ENCODE results near the gene CAST. TPM values are rescaled to one million over a fixed set of nuclear protein-coding genes. Genes with fewer than 3 reads are reported as not detected.

CAST gene
- total RNA-seq, 1 experiment from 2014 or later, result 52.3 TPM

DNA sequence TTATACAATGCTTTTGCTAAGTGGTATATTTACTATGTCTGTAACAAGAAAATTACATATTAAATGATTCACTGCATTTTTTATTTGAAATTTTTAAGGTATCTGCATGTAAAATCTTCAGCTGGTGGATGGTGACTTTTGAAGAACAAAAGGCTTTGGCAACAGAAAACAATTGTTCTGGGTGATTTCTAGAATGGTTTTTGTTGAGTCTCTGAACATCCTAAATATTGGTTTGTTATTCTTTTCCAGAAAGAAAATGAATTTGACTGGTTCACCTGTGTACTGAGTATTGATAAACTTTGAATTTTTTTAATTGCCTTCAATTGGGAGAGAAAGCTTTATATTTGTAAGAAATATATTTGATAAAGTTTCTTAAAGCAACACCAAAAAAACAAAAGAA is 110.4 kb downstream of the CAST start:
- Mint-ChIP-seq H3K4me3 (no peak overlapping the region), H3K9me3 (no peaks in the 10 kb centered on the region), H3K4me1 (peaks cover 4 to 8% of the 10 kb centered on the region in 2 experiments; a peak in 3 of 4 replicates), H3K36me3 (ENCODE audit: insufficient read depth in 1 of 3, low read depth in 3 of 3) (peaks cover 0 to 19% (median 9%) of the 10 kb centered on the region in 3 experiments; a peak in 5 of 7 replicates), H3K27me3 (ENCODE audit: low read depth) (no peaks in the 10 kb centered on the region), H3K27ac (no peak overlapping the region)
- H3K9me3 ChIP-seq (ENCODE audit: control insufficient read depth, low read depth, low read length), result no peaks in the 10 kb centered on the region
- no peak overlapping the region for H4K8ac ChIP-seq (replicated peaks; ENCODE audit: insufficient read length, low read depth, low read length)
- H3K14ac ChIP-seq (ENCODE audit: insufficient read depth, low read length), result no peak overlapping the region
- no peak overlapping the region for H2BK20ac ChIP-seq (ENCODE audit: low read depth, low read length, poor library complexity, severe bottlenecking)
- H2BK15ac ChIP-seq (ENCODE audit: low read depth, low read length), result no peak overlapping the region
- no peak overlapping the region for H2AK5ac ChIP-seq (ENCODE audit: insufficient read length, low read length)
- no peak overlapping the region for H2BK12ac ChIP-seq (ENCODE audit: insufficient read length, low read depth, low read length)
- TF ChIP-seq, protein P1, sequence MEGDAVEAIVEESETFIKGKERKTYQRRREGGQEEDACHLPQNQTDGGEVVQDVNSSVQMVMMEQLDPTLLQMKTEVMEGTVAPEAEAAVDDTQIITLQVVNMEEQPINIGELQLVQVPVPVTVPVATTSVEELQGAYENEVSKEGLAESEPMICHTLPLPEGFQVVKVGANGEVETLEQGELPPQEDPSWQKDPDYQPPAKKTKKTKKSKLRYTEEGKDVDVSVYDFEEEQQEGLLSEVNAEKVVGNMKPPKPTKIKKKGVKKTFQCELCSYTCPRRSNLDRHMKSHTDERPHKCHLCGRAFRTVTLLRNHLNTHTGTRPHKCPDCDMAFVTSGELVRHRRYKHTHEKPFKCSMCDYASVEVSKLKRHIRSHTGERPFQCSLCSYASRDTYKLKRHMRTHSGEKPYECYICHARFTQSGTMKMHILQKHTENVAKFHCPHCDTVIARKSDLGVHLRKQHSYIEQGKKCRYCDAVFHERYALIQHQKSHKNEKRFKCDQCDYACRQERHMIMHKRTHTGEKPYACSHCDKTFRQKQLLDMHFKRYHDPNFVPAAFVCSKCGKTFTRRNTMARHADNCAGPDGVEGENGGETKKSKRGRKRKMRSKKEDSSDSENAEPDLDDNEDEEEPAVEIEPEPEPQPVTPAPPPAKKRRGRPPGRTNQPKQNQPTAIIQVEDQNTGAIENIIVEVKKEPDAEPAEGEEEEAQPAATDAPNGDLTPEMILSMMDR (conservative IDR thresholded peaks at IDR 0.05), result no peak
- H3K23ac ChIP-seq (ENCODE audit: insufficient read length, low read depth, low read length), result no peak overlapping the region
- H3K4ac ChIP-seq (ENCODE audit: low read depth, low read length), result no peak overlapping the region
- no peak overlapping the region for H3K18ac ChIP-seq (ENCODE audit: insufficient read length, low read depth, low read length)
- no peak for DNase-seq
- H3K4me1 ChIP-seq (ENCODE audit: insufficient read depth, low read length), result peaks cover 3% of the 10 kb centered on the region; the same call in 1 of the 2 replicates
- H3K27ac ChIP-seq (ENCODE audit: insufficient read length, low read depth, low read length), result no peak overlapping the region
- H3K79me2 ChIP-seq (ENCODE audit: insufficient read depth, low read length), result no peaks in the 10 kb centered on the region
- H3K9ac ChIP-seq (ENCODE audit: extremely low read depth, insufficient read length, low read length), result no peak overlapping the region
- H4K20me1 ChIP-seq (ENCODE audit: control insufficient read depth, insufficient read depth, insufficient read length), result no peaks in the 10 kb centered on the region
- H2BK120ac ChIP-seq (ENCODE audit: low read depth, low read length, poor library complexity, severe bottlenecking), result no peak overlapping the region
- no peak overlapping the region for H3K56ac ChIP-seq (ENCODE audit: insufficient read length, low read depth, low read length)
- H3K23me2 ChIP-seq (ENCODE audit: insufficient read length, low read depth, low read length, poor library complexity, severe bottlenecking), result no peaks in the 10 kb centered on the region
- no peak overlapping the region for H3T11ph ChIP-seq (ENCODE audit: low read length)
- H4K91ac ChIP-seq (ENCODE audit: insufficient read length, low read depth, low read length), result no peak overlapping the region
- H2BK5ac ChIP-seq (ENCODE audit: insufficient read length, low read length), result no peak overlapping the region
- H3K79me1 ChIP-seq (ENCODE audit: insufficient read depth, low read depth, low read length, poor library complexity, severe bottlenecking), result no peaks in the 10 kb centered on the region
- no peak overlapping the region for H4K5ac ChIP-seq (ENCODE audit: insufficient read length, low read depth, low read length)
- H3K4me2 ChIP-seq (ENCODE audit: insufficient read depth, insufficient read length, low read length), result no peak overlapping the region
- no peaks in the 10 kb centered on the region for H3K27me3 ChIP-seq (ENCODE audit: insufficient read depth, low read length)
- H2AFZ ChIP-seq (ENCODE audit: low read length), result no peak overlapping the region

Data from H9 (cell line).